GM12878 (cell line): ENCODE data around the gene CARMIL3. TPM values are rescaled to one million over a fixed set of nuclear protein-coding genes. Genes with fewer than 3 reads are reported as not detected.

Experiments used
- ATAC-seq: fragments of 200-7000 bp; cut with Tn5 transposase; 3 replicates; pipeline ENCODE4 v1.9.1; 2020; ENCODE audit warnings: mild to moderate bottlenecking, moderate library complexity
- BruUV-seq: library from RNA; stranded (reverse); fragments of 400-500 nt; replicated peaks from 2 replicates; lab custom pipeline; 2021; lab: Mats Ljungman, UMichigan
- CTCF ChIA-PET: fragments of 300-600 bp; sonication (Branson Sonifier 250); formaldehyde crosslinking; extraction: SDS; loops from one replicate; lab custom pipeline; 2021; ENCODE audit warnings: inconsistent platforms; lab: Yijun Ruan, JAX
- POLR2A ChIA-PET: fragments of 350-600 bp; formaldehyde crosslinking; extraction: SDS; loops from one replicate; lab custom pipeline; 2021; ENCODE audit warnings: inconsistent platforms; lab: Charles Lee
- RAD21 ChIA-PET: fragments of 300-600 bp; sonication (Branson Sonifier 250); formaldehyde crosslinking; loops from one replicate; lab custom pipeline; 2023; ENCODE audit warnings: antibody characterized with exemption; ENCODE audit not compliant: unreplicated experiment; lab: Charles Lee
- SMC1A ChIA-PET: fragments of 300-600 bp; sonication (Branson Sonifier 250); formaldehyde crosslinking; loops from one replicate; lab custom pipeline; 2023; ENCODE audit not compliant: unreplicated experiment, uncharacterized antibody; lab: Charles Lee
- DNase-seq: peaks from one replicate; pipeline ENCODE4 v3.0.0-alpha.2; 2011; ENCODE audit warnings: low read depth, low spot score
- FAIRE-seq: peaks from 3 replicates; lab custom pipeline; 2011; peaks lifted over from hg19 to GRCh38; lab: Jason Lieb, UNC
- H2AFZ ChIP-seq: 2 replicates; pipeline ENCODE4 v1.6.0; 2011; ENCODE audit warnings: low read depth, low read length, control low read depth; ENCODE audit not compliant: control insufficient read depth
- H3K27ac ChIP-seq: 2 replicates; pipeline ENCODE4 v1.5.1; 2011; ENCODE audit warnings: control low read depth; ENCODE audit not compliant: control insufficient read depth, insufficient read depth
- H3K27me3 ChIP-seq, 2 experiments: replicated peaks in 1 of 2; 2 replicates each; pipeline versions ENCODE4 v1.6.0 to v1.6.1; 2011; ENCODE audit warnings: low read length in 1 of 2; ENCODE audit not compliant: control insufficient read depth in 2 of 2, insufficient read depth in 2 of 2
- H3K36me3 ChIP-seq, 2 experiments: 2 replicates each; pipeline ENCODE4 v1.5.1; 2011; ENCODE audit warnings: low read length in 1 of 2; ENCODE audit not compliant: control insufficient read depth in 2 of 2, insufficient read depth in 2 of 2
- H3K4me1 ChIP-seq: 2 replicates; pipeline ENCODE4 v1.6.1; 2011; ENCODE audit warnings: mild to moderate bottlenecking, low read length, moderate library complexity, mixed read lengths; ENCODE audit not compliant: control insufficient read depth, insufficient read depth
- H3K4me2 ChIP-seq: 2 replicates; pipeline ENCODE4 v1.6.0; 2011; ENCODE audit warnings: control low read depth; ENCODE audit not compliant: control insufficient read depth, insufficient read depth
- H3K4me3 ChIP-seq: fragments of 200-600 bp; sonication (generic); 2 replicates; pipeline ENCODE4 v1.5.1; 2016
- H3K79me2 ChIP-seq: 2 replicates; pipeline ENCODE4 v1.6.0; 2011; ENCODE audit warnings: low read length; ENCODE audit not compliant: control insufficient read depth, insufficient read depth
- H3K9ac ChIP-seq: 2 replicates; pipeline ENCODE4 v1.8.0; 2011; ENCODE audit warnings: low read length, control low read depth, mixed read lengths; ENCODE audit not compliant: control insufficient read depth, insufficient read depth
- H3K9me3 ChIP-seq: replicated peaks from 3 replicates; pipeline ENCODE4 v1.5.1; 2011; ENCODE audit warnings: mild to moderate bottlenecking, low read length; ENCODE audit not compliant: control insufficient read depth, insufficient read depth
- H4K20me1 ChIP-seq: 2 replicates; pipeline ENCODE4 v1.6.0; 2011; ENCODE audit not compliant: control insufficient read depth, insufficient read depth
- ASH2L ChIP-seq: fragments of 300-600, 200-600 bp; sonication (generic); IDR thresholded peaks from 2 replicates; pipeline ENCODE4 v1.6.1; 2017; ENCODE audit warnings: low read depth, mild to moderate bottlenecking, borderline replicate concordance
- ATF7 ChIP-seq: fragments of 450-650 bp; IDR thresholded peaks from 2 replicates; pipeline ENCODE4 v1.6.1; 2016; ENCODE audit warnings: low read depth, mild to moderate bottlenecking
- BACH1 ChIP-seq: fragments of 450-650 bp; IDR thresholded peaks from 2 replicates; pipeline ENCODE4 v1.6.1; 2017; ENCODE audit warnings: mild to moderate bottlenecking, borderline replicate concordance
- CBX5 ChIP-seq: sonication (generic); IDR thresholded peaks from 2 replicates; pipeline ENCODE4 v1.6.1; 2016; ENCODE audit warnings: low read depth, moderate library complexity, mild to moderate bottlenecking, inconsistent platforms
- CHD2 ChIP-seq: IDR thresholded peaks from 2 replicates; pipeline ENCODE4 v1.6.1; 2011; ENCODE audit warnings: low read depth, low read length, improper control_type of control experiment, borderline replicate concordance
- FOXK2 ChIP-seq: fragments of 450-650 bp; IDR thresholded peaks from 2 replicates; pipeline ENCODE4 v1.6.1; 2017; ENCODE audit warnings: mild to moderate bottlenecking, moderate library complexity
- GABPA ChIP-seq: IDR thresholded peaks from 2 replicates; pipeline ENCODE4 v1.6.1; 2014; ENCODE audit warnings: antibody characterized with exemption, low read depth, mild to moderate bottlenecking, inconsistent platforms
- HDAC2 ChIP-seq: fragments of 200-600 bp; sonication (generic); IDR thresholded peaks from 2 replicates; pipeline ENCODE4 v1.6.1; 2017
- IKZF1 ChIP-seq: fragments of 450-650 bp; conservative IDR thresholded peaks from 2 replicates; pipeline ENCODE4 v1.6.1; 2017; ENCODE audit warnings: antibody characterized with exemption, mild to moderate bottlenecking
- IKZF2 ChIP-seq, 2 experiments: fragments of 450-650 bp; IDR thresholded peaks; 2 replicates each; pipeline ENCODE4 v1.6.1; 2017; ENCODE audit warnings: mild to moderate bottlenecking in 2 of 2, moderate library complexity in 2 of 2
- NBN ChIP-seq: fragments of 450-650 bp; IDR thresholded peaks from 2 replicates; pipeline ENCODE4 v1.6.1; 2016
- RAD21 ChIP-seq: IDR thresholded peaks from 2 replicates; pipeline ENCODE4 v1.6.1; 2011; ENCODE audit warnings: mild to moderate bottlenecking, low read depth, low read length, moderate library complexity; ENCODE audit not compliant: insufficient read depth
- RCOR1 ChIP-seq: conservative IDR thresholded peaks from 2 replicates; pipeline ENCODE4 v1.6.1; 2012; ENCODE audit warnings: low read depth, low read length, improper control_type of control experiment
- SMC3 ChIP-seq: IDR thresholded peaks from 2 replicates; pipeline ENCODE4 v1.6.1; 2011; ENCODE audit warnings: low read length, improper control_type of control experiment, borderline replicate concordance
- TARDBP ChIP-seq: IDR thresholded peaks from 2 replicates; pipeline ENCODE4 v1.6.1; 2016; ENCODE audit warnings: borderline replicate concordance
- ZNF24 ChIP-seq: fragments of 450-650 bp; IDR thresholded peaks from 2 replicates; pipeline ENCODE4 v1.6.1; 2017; ENCODE audit warnings: antibody characterized with exemption, mild to moderate bottlenecking
- WGBS: methylation state at CpG from one replicate; pipeline ENCODE4 v1.1.6; 2016; ENCODE audit warnings: low lambda C conversion rate; ENCODE audit not compliant: insufficient replicate concordance, insufficient coverage; ENCODE audit errors: missing lambda C conversion rate; 5-methylcytosine and 5-hydroxymethylcytosine counted together
- in situ Hi-C: fragments of 300-500 bp; cut with MboI; formaldehyde crosslinking; loops from 9 replicates; pipeline ENCODE4 v1.14.3; 2018; ENCODE audit warnings: mixed read lengths
- intact Hi-C: fragments of 100-400 bp; cut with micrococcal nuclease; formaldehyde crosslinking; loops from one replicate; pipeline ENCODE4 v1.14.2; 2022; ENCODE audit not compliant: unreplicated experiment
- polyA plus RNA-seq, 11 experiments: library from polyadenylated mRNA; depleted of rRNA in 4 of 11; unstranded in 6 of 11; stranded (reverse) in 5 of 11; fragments of >200 nt; fragmentation: Nextera tagmentation in 4 of 11; fragmentation: Illumina TruSeq in 1 of 11; extraction: Ambion mirVana in 4 of 11; extraction: Trizol in 1 of 11; gene quantifications; 1 replicate in 1 of 11; 2 replicates in 10 of 11; pipeline versions ENCODE4 v1.2.1 to v1.2.3, GENCODE V29; 2011 to 2016; ENCODE audit warnings: inconsistent platforms in 2 of 11, missing spikeins in 2 of 11, low read depth in 1 of 11
- total RNA-seq, 4 experiments: library from RNA; depleted of rRNA in 3 of 4; stranded (reverse); fragments of >200 nt in 3 of 4; fragmentation: Illumina TruSeq in 1 of 4; extraction: Trizol in 1 of 4; gene quantifications; 2 replicates each; pipeline versions ENCODE4 v1.2.1 to v1.2.3, GENCODE V29; 2013 to 2021
- TF ChIP-seq, protein P1 (sequence below): fragments of 150-350 bp; IDR thresholded peaks from 2 replicates; pipeline ENCODE4 v1.6.1; 2014; ENCODE audit warnings: mild to moderate bottlenecking, low read depth, low read length
- TF ChIP-seq, protein P2 (sequence below): IDR thresholded peaks from 2 replicates; pipeline ENCODE4 v1.6.1; 2011; ENCODE audit warnings: borderline replicate concordance, low read depth, mild to moderate bottlenecking, moderate library complexity, mixed read lengths, low read length; ENCODE audit not compliant: insufficient read depth; ENCODE audit errors: extremely low read length

The CARMIL3 gene
- total and polyA plus RNA-seq, 10 of the 15 experiments (the other 5 are each of a cell fraction or from before 2014, with no cell fraction given), result 0.09 to 0.32 (median 0.25) TPM; not detected in 3

DNA sequence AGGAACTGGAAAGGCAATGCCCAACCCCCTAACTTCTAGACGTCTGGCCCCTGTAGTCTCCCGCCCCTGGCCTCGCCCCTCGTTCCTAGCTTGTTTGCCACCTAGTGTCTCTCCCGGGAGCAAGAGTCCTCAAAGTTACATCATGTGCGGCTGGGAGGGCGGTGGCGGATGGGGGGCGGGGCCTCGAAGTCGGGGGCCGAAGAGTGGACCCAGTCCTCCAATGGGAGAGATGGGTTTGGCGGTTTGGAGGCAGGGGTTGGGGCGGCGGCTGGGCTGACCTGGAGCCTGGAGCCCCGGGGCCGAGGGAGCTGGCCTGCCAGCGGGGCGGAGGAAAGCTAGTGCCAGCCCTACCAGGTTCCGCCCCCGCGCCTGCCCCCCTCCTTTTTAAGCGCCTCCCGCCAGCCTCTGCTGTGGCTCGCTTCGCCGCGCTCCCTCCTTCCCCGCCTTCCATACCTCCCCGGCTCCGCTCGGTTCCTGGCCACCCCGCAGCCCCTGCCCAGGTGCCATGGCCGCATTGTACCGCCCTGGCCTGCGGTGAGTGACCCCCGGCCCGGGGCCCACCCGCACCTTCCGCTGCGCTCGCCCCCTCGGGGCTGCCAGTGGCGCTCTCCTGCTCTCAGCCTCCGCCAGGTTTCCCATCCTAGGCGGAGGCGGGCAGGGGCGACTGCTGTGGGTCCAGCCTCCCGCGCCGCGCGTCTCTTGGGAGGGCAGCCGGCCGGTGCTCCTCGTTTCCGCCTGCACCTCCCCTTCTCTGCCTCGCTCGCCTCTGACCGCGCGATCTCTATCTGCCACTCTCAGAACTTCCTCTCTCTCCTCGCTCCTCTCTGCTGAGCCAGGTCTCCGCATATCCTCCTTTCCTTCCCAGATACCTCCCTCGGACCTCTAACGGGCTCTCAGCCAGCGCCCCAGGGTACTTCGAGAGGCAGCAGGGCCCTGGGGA lies 42.4 kb downstream of the CARMIL3 start, which contains the start of gene PCK2:
PCK2 (plus strand) TSS at position 411 of the 940 bp plus-strand sequence; CDS start at position 506, 95 bp downstream.
- ChIA-PET CTCF (interaction anchor here (0.6 to 11.2 kb wide), 17 partner anchors 8 to 428 kb away, joined by 3 to 294 read pairs (median 7); partner anchors contain the start of genes DCAF11, IRF9, LTB4R2 and NRL), SMC1A (interaction anchor here (0.9 to 9.2 kb wide), 13 partner anchors 12 to 149 kb away, joined by 3 to 195 read pairs (median 7); partner anchors contain the start of genes DCAF11, IPO4, IRF9 and NRL), POLR2A (interaction anchor here (0.7 to 6.8 kb wide), 21 partner anchors 8 to 1614 kb away, joined by 3 to 90 read pairs (median 6); partner anchors contain the start of genes CARMIL3, CHMP4A, DCAF11 and EMC9), RAD21 (interaction anchor here (0.6 to 9.1 kb wide), 17 partner anchors 13 to 935 kb away, joined by 3 to 153 read pairs (median 6); partner anchors contain the start of genes CARMIL3, CIDEB, DCAF11 and IPO4)
- Histone ChIP-seq H3K36me3 (peaks cover 0 to 7% of the 10 kb centered on the region in 2 experiments; a peak in 2 of 4 replicates), H4K20me1 (no peaks in the 10 kb centered on the region), H3K4me1 (0 out of 2 replicates have a peak, but pooled peaks cover 3% of the 10 kb centered on the region), H3K27me3 (no peaks in the 10 kb centered on the region), H3K4me3 (peak within 1 kb of the TSS; percentile 98), H2AFZ (peak within 1 kb of the TSS; percentile 36), H3K4me2 (peak within 1 kb of the TSS; percentile 64), H3K79me2 (peaks cover 24% of the 10 kb centered on the region), H3K9ac (peak within 1 kb of the TSS; percentile 100), H3K9me3 (no peaks in the 10 kb centered on the region), H3K27ac (peak within 1 kb of the TSS; percentile 99)
- FAIRE-seq, result no peak
- in situ Hi-C loops (loop anchor here (5.0 kb wide), 2 partner anchors 37 to 117 kb away; no protein-coding TSS in a partner anchor), intact Hi-C loops (loop anchor here (5.0 kb wide), 1 partner anchor 203 kb away; the partner anchor contains the start of genes DHRS1 and NOP9)
- WGBS, result 2% methylated on average over 55 of the region's 68 CpGs
- BruUV-seq, result TSS peak; percentile 80
- DNase-seq, result no peak
- peak; percentile 79 for ATAC-seq
- TF ChIP-seq RAD21 (no peak), BACH1 (peak; percentile 47; the same call in 1 of the 2 replicates), RCOR1 (no peak), GABPA (no peak), ATF7 (peak; percentile 26; the same call in 1 of the 2 replicates), CBX5 (no peak), TARDBP (no peak), ASH2L (no peak), SMC3 (no peak), HDAC2 (no peak), ZNF24 (no peak), NBN (0 out of 2 replicates have a peak, but pooled peaks have one; percentile 40), CHD2 (no peak), IKZF1 (peak; percentile 73), IKZF2 (IDR thresholded peaks at IDR 0.05) (peak in 1 of 2 experiments; percentile 29; a peak in 2 of 4 replicates), FOXK2 (no peak; the same call in 1 of the 2 replicates)
- TF ChIP-seq, protein P1, sequence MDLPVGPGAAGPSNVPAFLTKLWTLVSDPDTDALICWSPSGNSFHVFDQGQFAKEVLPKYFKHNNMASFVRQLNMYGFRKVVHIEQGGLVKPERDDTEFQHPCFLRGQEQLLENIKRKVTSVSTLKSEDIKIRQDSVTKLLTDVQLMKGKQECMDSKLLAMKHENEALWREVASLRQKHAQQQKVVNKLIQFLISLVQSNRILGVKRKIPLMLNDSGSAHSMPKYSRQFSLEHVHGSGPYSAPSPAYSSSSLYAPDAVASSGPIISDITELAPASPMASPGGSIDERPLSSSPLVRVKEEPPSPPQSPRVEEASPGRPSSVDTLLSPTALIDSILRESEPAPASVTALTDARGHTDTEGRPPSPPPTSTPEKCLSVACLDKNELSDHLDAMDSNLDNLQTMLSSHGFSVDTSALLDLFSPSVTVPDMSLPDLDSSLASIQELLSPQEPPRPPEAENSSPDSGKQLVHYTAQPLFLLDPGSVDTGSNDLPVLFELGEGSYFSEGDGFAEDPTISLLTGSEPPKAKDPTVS, result no peak
- TF ChIP-seq, protein P2, sequence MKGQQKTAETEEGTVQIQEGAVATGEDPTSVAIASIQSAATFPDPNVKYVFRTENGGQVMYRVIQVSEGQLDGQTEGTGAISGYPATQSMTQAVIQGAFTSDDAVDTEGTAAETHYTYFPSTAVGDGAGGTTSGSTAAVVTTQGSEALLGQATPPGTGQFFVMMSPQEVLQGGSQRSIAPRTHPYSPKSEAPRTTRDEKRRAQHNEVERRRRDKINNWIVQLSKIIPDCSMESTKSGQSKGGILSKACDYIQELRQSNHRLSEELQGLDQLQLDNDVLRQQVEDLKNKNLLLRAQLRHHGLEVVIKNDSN, result no peak
